ENCODE measurements around the gene BATF3.

The BATF3 gene

GRCh38 chr1:212733109-212733508 lies 33.5 kb upstream of the BATF3 start:
- Histone ChIP-seq H3K9me2 (replicated peaks; ENCODE audit: low read depth, low read length) (no peaks in the 10 kb centered on the region), H3K4me1 (ENCODE audit: insufficient read depth, low read length, poor library complexity, severe bottlenecking) (no peaks in the 10 kb centered on the region), H3K36me3 (ENCODE audit: insufficient read depth, low read length) (peaks cover 11% of the 10 kb centered on the region; the same call in 1 of the 2 replicates), H3K9me3 (ENCODE audit: insufficient read depth, low read depth, low read length) (no peaks in the 10 kb centered on the region), H3F3A (ENCODE audit: low read depth) (no peaks in the 10 kb centered on the region), H4K20me1 (ENCODE audit: insufficient read depth, low read length, poor library complexity, severe bottlenecking) (no peaks in the 10 kb centered on the region), H3K27me3 (ENCODE audit: insufficient read depth, low read length, poor library complexity, severe bottlenecking) (no peaks in the 10 kb centered on the region), H3K4me2 (ENCODE audit: low read depth, low read length, poor library complexity, severe bottlenecking) (no peak overlapping the region), H2AFZ (ENCODE audit: low read length) (no peak overlapping the region), H3K9ac (ENCODE audit: low read depth, low read length, poor library complexity, severe bottlenecking) (no peak overlapping the region), H3K79me2 (ENCODE audit: insufficient read depth, low read length) (0 out of 2 replicates have a peak, but pooled peaks cover 4% of the 10 kb centered on the region), H3K4me3 (ENCODE audit: low read length, poor library complexity, severe bottlenecking) (no peak overlapping the region)
- TF ChIP-seq EZH2phosphoT487 (IDR thresholded peaks at IDR 0.05; ENCODE audit: borderline replicate concordance) (no peak), CTCF (conservative IDR thresholded peaks at IDR 0.05; ENCODE audit: low read length) (no peak)

DNA sequence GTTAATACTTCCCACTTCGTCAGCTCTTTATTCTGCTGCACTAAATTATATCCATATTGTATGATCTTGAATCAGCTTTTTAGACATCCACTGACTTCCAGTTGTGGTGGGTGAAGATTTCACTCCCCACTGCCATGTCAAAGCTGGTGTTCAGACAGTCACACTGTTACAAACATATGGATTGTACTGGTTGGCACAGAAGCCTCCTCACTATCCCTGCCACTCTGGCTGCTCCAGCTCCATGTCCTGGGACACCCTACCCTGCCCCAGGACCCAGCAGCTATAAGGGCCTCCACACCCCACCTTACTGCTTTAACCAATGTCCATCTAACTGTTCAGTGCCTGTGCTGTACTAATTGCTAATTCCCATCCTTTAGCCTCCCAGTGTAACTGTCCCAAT lies 32.0 kb upstream of the BATF3 start:
- no peaks in the 10 kb centered on the region for H3F3A ChIP-seq (ENCODE audit: low read depth)
- H3K4me1 ChIP-seq (ENCODE audit: insufficient read depth, low read length, poor library complexity, severe bottlenecking): no peaks in the 10 kb centered on the region
- H3K27me3 ChIP-seq (ENCODE audit: insufficient read depth, low read length, poor library complexity, severe bottlenecking): no peaks in the 10 kb centered on the region
- no peak overlapping the region for H3K4me2 ChIP-seq (ENCODE audit: low read depth, low read length, poor library complexity, severe bottlenecking)
- no peaks in the 10 kb centered on the region for H4K20me1 ChIP-seq (ENCODE audit: insufficient read depth, low read length, poor library complexity, severe bottlenecking)
- no peaks in the 10 kb centered on the region for H3K9me2 ChIP-seq (replicated peaks; ENCODE audit: low read depth, low read length)
- TF ChIP-seq CTCF (conservative IDR thresholded peaks at IDR 0.05; ENCODE audit: low read length) (no peak), EZH2phosphoT487 (IDR thresholded peaks at IDR 0.05; ENCODE audit: borderline replicate concordance) (no peak)
- no peak overlapping the region for H3K4me3 ChIP-seq (ENCODE audit: low read length, poor library complexity, severe bottlenecking)
- H3K9me3 ChIP-seq (ENCODE audit: insufficient read depth, low read depth, low read length): no peaks in the 10 kb centered on the region
- H3K36me3 ChIP-seq (ENCODE audit: insufficient read depth, low read length): peaks cover 7% of the 10 kb centered on the region; the same call in 1 of the 2 replicates
- H3K9ac ChIP-seq (ENCODE audit: low read depth, low read length, poor library complexity, severe bottlenecking): no peak overlapping the region
- 0 out of 2 replicates have a peak, but pooled peaks cover 4% of the 10 kb centered on the region for H3K79me2 ChIP-seq (ENCODE audit: insufficient read depth, low read length)
- no peak overlapping the region for H2AFZ ChIP-seq (ENCODE audit: low read length)

DNA sequence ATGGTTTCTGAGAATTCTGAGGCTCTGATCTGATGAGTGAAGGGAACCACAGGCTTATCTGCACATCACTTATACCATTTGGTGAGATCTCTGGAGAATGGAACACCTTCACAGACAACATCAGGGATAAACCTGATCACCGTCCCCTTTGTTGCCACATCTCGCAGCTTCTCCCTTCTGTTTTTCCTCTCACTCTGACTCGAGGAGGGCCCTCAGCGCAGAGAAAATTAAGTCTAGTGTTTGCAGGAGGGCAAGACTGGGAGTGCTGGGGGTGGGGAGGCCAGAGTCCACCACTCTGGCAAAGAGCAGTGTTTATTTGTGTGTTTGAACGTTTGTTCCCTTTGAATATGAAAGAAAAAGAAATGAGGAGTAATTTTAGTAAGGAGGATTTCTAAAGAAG lies 29.0 kb upstream of the BATF3 start:
- Histone ChIP-seq H3K4me1 (ENCODE audit: insufficient read depth, low read length, poor library complexity, severe bottlenecking) (no peaks in the 10 kb centered on the region), H3K79me2 (ENCODE audit: insufficient read depth, low read length) (no peaks in the 10 kb centered on the region), H3K9ac (ENCODE audit: low read depth, low read length, poor library complexity, severe bottlenecking) (no peak overlapping the region), H3K9me2 (replicated peaks; ENCODE audit: low read depth, low read length) (no peaks in the 10 kb centered on the region), H2AFZ (ENCODE audit: low read length) (no peak overlapping the region), H3F3A (ENCODE audit: low read depth) (no peaks in the 10 kb centered on the region), H3K4me3 (ENCODE audit: low read length, poor library complexity, severe bottlenecking) (no peak overlapping the region), H3K36me3 (ENCODE audit: insufficient read depth, low read length) (peaks cover 5% of the 10 kb centered on the region; the same call in 1 of the 2 replicates), H3K4me2 (ENCODE audit: low read depth, low read length, poor library complexity, severe bottlenecking) (no peak overlapping the region), H4K20me1 (ENCODE audit: insufficient read depth, low read length, poor library complexity, severe bottlenecking) (no peaks in the 10 kb centered on the region), H3K9me3 (ENCODE audit: insufficient read depth, low read depth, low read length) (no peaks in the 10 kb centered on the region), H3K27me3 (ENCODE audit: insufficient read depth, low read length, poor library complexity, severe bottlenecking) (no peaks in the 10 kb centered on the region)
- no peak for TF ChIP-seq EZH2phosphoT487 (IDR thresholded peaks at IDR 0.05; ENCODE audit: borderline replicate concordance)
- no peak for TF ChIP-seq CTCF (conservative IDR thresholded peaks at IDR 0.05; ENCODE audit: low read length)
